ENCODE results near the gene RNF144B. TPM values are rescaled to one million over a fixed set of nuclear protein-coding genes. Genes with fewer than 3 reads are reported as not detected.

RNF144B gene
- total RNA-seq, 1 experiment from 2014 or later: 8.2 TPM

GRCh38 chr6:18510644-18511033 lies 123.5 kb downstream of the RNF144B start:
- Mint-ChIP-seq H3K36me3 (no peaks in the 10 kb centered on the region), H3K4me1 (peaks cover 17% of the 10 kb centered on the region), H3K4me3 (no peak overlapping the region), H3K9me3 (peaks cover 4% of the 10 kb centered on the region), H3K27me3 (ENCODE audit: low read depth) (no peaks in the 10 kb centered on the region), H3K27ac (no peak overlapping the region)
- ATAC-seq: no peak
- CTCF ChIA-PET: no interaction called here
- POLR2A ChIA-PET: interaction anchor here (0.6 kb wide), 1 partner anchor 334 kb away, joined by 3 read pairs; no protein-coding TSS in a partner anchor
- TF ChIP-seq SOX15 (CRISPR knock-in tag; IDR thresholded peaks at IDR 0.05) (no peak), SMAD3 (CRISPR knock-in tag; IDR thresholded peaks at IDR 0.05; ENCODE audit: borderline replicate concordance) (no peak)
- DNase-seq (ENCODE audit: low spot score): no peak

- no peak for ATAC-seq
- H3K4me1 Mint-ChIP-seq: peaks cover 21% of the 10 kb centered on the region
- POLR2A ChIA-PET: no interaction called here
- TF ChIP-seq, protein P1, sequence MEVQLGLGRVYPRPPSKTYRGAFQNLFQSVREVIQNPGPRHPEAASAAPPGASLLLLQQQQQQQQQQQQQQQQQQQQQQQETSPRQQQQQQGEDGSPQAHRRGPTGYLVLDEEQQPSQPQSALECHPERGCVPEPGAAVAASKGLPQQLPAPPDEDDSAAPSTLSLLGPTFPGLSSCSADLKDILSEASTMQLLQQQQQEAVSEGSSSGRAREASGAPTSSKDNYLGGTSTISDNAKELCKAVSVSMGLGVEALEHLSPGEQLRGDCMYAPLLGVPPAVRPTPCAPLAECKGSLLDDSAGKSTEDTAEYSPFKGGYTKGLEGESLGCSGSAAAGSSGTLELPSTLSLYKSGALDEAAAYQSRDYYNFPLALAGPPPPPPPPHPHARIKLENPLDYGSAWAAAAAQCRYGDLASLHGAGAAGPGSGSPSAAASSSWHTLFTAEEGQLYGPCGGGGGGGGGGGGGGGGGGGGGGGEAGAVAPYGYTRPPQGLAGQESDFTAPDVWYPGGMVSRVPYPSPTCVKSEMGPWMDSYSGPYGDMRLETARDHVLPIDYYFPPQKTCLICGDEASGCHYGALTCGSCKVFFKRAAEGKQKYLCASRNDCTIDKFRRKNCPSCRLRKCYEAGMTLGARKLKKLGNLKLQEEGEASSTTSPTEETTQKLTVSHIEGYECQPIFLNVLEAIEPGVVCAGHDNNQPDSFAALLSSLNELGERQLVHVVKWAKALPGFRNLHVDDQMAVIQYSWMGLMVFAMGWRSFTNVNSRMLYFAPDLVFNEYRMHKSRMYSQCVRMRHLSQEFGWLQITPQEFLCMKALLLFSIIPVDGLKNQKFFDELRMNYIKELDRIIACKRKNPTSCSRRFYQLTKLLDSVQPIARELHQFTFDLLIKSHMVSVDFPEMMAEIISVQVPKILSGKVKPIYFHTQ (CRISPR knock-in tag; IDR thresholded peaks at IDR 0.05): no peak
- TF ChIP-seq, protein P2, sequence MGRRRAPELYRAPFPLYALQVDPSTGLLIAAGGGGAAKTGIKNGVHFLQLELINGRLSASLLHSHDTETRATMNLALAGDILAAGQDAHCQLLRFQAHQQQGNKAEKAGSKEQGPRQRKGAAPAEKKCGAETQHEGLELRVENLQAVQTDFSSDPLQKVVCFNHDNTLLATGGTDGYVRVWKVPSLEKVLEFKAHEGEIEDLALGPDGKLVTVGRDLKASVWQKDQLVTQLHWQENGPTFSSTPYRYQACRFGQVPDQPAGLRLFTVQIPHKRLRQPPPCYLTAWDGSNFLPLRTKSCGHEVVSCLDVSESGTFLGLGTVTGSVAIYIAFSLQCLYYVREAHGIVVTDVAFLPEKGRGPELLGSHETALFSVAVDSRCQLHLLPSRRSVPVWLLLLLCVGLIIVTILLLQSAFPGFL (CRISPR knock-in tag; IDR thresholded peaks at IDR 0.05; ENCODE audit: borderline replicate concordance): no peak
- no peak for TF ChIP-seq RORB (CRISPR knock-in tag; IDR thresholded peaks at IDR 0.05)
- no peak for TF ChIP-seq FOXP1 (CRISPR knock-in tag; IDR thresholded peaks at IDR 0.05; ENCODE audit: borderline replicate concordance)
- H3K9me3 Mint-ChIP-seq: peaks cover 4% of the 10 kb centered on the region
- H3K4me3 Mint-ChIP-seq: no peak overlapping the region
- no peaks in the 10 kb centered on the region for H3K27me3 Mint-ChIP-seq (ENCODE audit: low read depth)
- H3K27ac Mint-ChIP-seq: no peak overlapping the region
- H3K36me3 Mint-ChIP-seq: no peaks in the 10 kb centered on the region
- CTCF ChIA-PET: no interaction called here
- DNase-seq (ENCODE audit: low spot score): no peak
These were observed 124.1 kb downstream of the RNF144B start for GRCh38 chr6:18511211-18511610.

GRCh38 chr6:18513253-18513798 lies 126.2 kb downstream of the RNF144B start:
- Mint-ChIP-seq H3K27me3 (ENCODE audit: low read depth) (no peaks in the 10 kb centered on the region), H3K36me3 (no peaks in the 10 kb centered on the region), H3K4me3 (no peak overlapping the region), H3K9me3 (peaks cover 4% of the 10 kb centered on the region), H3K4me1 (peaks cover 20% of the 10 kb centered on the region), H3K27ac (no peak overlapping the region)
- no peak for DNase-seq (ENCODE audit: low spot score)
- no peak for ATAC-seq
- ChIA-PET CTCF (interaction anchor here (0.6 to 1.2 kb wide), 2 partner anchors 118 to 1908 kb away, joined by 3 read pairs; no protein-coding TSS in a partner anchor), POLR2A (interaction anchor here (0.6 kb wide), 1 partner anchor 1942 kb away, joined by 3 read pairs; no protein-coding TSS in a partner anchor)
- TF ChIP-seq RORB (CRISPR knock-in tag; IDR thresholded peaks at IDR 0.05): no peak
- TF ChIP-seq GRHL2 (CRISPR knock-in tag; IDR thresholded peaks at IDR 0.05; ENCODE audit: insufficient replicate concordance, severe bottlenecking): no peak
- no peak for TF ChIP-seq OVOL2 (CRISPR knock-in tag; IDR thresholded peaks at IDR 0.05; ENCODE audit: borderline replicate concordance)
- TF ChIP-seq ZNF281 (CRISPR knock-in tag; IDR thresholded peaks at IDR 0.05): no peak
- TF ChIP-seq ZNF396 (CRISPR knock-in tag; IDR thresholded peaks at IDR 0.05; ENCODE audit: borderline replicate concordance): no peak
- no peak for TF ChIP-seq FOXK1 (CRISPR knock-in tag; IDR thresholded peaks at IDR 0.05)
- TF ChIP-seq, protein P3, sequence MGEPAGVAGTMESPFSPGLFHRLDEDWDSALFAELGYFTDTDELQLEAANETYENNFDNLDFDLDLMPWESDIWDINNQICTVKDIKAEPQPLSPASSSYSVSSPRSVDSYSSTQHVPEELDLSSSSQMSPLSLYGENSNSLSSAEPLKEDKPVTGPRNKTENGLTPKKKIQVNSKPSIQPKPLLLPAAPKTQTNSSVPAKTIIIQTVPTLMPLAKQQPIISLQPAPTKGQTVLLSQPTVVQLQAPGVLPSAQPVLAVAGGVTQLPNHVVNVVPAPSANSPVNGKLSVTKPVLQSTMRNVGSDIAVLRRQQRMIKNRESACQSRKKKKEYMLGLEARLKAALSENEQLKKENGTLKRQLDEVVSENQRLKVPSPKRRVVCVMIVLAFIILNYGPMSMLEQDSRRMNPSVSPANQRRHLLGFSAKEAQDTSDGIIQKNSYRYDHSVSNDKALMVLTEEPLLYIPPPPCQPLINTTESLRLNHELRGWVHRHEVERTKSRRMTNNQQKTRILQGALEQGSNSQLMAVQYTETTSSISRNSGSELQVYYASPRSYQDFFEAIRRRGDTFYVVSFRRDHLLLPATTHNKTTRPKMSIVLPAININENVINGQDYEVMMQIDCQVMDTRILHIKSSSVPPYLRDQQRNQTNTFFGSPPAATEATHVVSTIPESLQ (CRISPR knock-in tag; IDR thresholded peaks at IDR 0.05): no peak
- TF ChIP-seq, protein P4, sequence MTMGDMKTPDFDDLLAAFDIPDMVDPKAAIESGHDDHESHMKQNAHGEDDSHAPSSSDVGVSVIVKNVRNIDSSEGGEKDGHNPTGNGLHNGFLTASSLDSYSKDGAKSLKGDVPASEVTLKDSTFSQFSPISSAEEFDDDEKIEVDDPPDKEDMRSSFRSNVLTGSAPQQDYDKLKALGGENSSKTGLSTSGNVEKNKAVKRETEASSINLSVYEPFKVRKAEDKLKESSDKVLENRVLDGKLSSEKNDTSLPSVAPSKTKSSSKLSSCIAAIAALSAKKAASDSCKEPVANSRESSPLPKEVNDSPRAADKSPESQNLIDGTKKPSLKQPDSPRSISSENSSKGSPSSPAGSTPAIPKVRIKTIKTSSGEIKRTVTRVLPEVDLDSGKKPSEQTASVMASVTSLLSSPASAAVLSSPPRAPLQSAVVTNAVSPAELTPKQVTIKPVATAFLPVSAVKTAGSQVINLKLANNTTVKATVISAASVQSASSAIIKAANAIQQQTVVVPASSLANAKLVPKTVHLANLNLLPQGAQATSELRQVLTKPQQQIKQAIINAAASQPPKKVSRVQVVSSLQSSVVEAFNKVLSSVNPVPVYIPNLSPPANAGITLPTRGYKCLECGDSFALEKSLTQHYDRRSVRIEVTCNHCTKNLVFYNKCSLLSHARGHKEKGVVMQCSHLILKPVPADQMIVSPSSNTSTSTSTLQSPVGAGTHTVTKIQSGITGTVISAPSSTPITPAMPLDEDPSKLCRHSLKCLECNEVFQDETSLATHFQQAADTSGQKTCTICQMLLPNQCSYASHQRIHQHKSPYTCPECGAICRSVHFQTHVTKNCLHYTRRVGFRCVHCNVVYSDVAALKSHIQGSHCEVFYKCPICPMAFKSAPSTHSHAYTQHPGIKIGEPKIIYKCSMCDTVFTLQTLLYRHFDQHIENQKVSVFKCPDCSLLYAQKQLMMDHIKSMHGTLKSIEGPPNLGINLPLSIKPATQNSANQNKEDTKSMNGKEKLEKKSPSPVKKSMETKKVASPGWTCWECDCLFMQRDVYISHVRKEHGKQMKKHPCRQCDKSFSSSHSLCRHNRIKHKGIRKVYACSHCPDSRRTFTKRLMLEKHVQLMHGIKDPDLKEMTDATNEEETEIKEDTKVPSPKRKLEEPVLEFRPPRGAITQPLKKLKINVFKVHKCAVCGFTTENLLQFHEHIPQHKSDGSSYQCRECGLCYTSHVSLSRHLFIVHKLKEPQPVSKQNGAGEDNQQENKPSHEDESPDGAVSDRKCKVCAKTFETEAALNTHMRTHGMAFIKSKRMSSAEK (CRISPR knock-in tag; IDR thresholded peaks at IDR 0.05; ENCODE audit: borderline replicate concordance): no peak
- no peak for TF ChIP-seq FOXP4 (CRISPR knock-in tag; IDR thresholded peaks at IDR 0.05)
- TF ChIP-seq FOXP1 (CRISPR knock-in tag; IDR thresholded peaks at IDR 0.05; ENCODE audit: borderline replicate concordance): no peak
- TF ChIP-seq EMX1 (CRISPR knock-in tag; IDR thresholded peaks at IDR 0.05): no peak

All from WTC11 (cell line).